Kidney epithelial cell (primary cell): Measurements from ENCODE around the gene STX1B. TPM values are rescaled to one million over a fixed set of nuclear protein-coding genes. Genes with fewer than 3 reads are reported as not detected.

Source experiments
- DNase-seq: peaks from one replicate; pipeline ENCODE4 v3.0.0-alpha.2; 2010; ENCODE audit warnings: low read depth
- H3K27me3 ChIP-seq: 2 replicates; pipeline ENCODE4 v1.6.0; 2011; ENCODE audit warnings: low read length; ENCODE audit not compliant: control insufficient read depth, insufficient read depth
- H3K36me3 ChIP-seq: 2 replicates; pipeline ENCODE4 v1.5.1; 2011; ENCODE audit warnings: low read length; ENCODE audit not compliant: control insufficient read depth, insufficient read depth
- H3K4me3 ChIP-seq: 2 replicates; pipeline ENCODE4 v1.5.1; 2011; ENCODE audit warnings: low read depth, mild to moderate bottlenecking, control low read depth, low read length
- total RNA-seq: library from RNA; depleted of rRNA; stranded (reverse); fragments of >200 nt; gene quantifications from 2 replicates; pipeline ENCODE4 v1.2.3, GENCODE V29; 2015
- TF ChIP-seq, protein P1 (sequence below): IDR thresholded peaks from 2 replicates; pipeline ENCODE4 v1.5.1; 2011; ENCODE audit warnings: mild to moderate bottlenecking, moderate library complexity, low read length, control low read depth, inconsistent platforms; ENCODE audit not compliant: insufficient read depth, poor library complexity, severe bottlenecking

The STX1B gene
- total RNA-seq, 1 donor from 2014 or later: 0.29 TPM

DNA sequence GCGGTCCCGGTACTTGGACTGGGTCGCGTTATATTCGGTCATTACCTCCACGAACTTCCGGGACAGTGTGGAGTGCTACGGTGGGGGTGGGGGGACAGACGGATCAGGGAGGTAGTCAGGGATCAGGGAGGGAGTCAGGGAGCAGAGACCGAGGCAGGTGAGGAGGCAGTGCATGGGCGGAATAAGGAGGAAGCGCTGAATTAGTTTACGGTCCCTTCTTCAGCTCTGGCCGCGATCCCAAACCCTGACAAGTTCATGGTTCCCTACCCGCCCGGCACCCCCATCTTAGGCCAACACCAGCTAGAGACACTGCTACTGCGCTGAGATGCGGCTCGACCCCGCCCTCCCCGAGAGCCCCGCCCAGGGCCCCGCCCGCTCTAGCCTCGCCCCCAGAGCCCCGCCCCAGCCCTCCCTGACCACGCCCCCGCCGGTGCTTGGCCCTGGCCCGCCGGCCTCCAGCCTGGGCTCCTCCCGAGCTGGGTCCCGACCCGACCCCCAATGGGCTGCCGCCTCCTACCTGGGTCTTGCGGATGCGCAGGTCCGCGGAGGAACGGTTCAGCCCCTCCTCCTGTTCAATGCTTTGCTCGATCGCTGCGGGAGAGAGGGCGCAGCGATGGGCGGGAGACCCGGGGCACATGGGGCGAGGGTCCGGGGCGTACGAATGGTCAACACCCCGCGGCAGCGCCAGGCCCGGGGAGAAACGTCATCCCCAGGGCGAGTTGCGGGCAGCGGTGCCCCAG lies 13.3 kb downstream of the STX1B start:
- TF ChIP-seq, protein P1, sequence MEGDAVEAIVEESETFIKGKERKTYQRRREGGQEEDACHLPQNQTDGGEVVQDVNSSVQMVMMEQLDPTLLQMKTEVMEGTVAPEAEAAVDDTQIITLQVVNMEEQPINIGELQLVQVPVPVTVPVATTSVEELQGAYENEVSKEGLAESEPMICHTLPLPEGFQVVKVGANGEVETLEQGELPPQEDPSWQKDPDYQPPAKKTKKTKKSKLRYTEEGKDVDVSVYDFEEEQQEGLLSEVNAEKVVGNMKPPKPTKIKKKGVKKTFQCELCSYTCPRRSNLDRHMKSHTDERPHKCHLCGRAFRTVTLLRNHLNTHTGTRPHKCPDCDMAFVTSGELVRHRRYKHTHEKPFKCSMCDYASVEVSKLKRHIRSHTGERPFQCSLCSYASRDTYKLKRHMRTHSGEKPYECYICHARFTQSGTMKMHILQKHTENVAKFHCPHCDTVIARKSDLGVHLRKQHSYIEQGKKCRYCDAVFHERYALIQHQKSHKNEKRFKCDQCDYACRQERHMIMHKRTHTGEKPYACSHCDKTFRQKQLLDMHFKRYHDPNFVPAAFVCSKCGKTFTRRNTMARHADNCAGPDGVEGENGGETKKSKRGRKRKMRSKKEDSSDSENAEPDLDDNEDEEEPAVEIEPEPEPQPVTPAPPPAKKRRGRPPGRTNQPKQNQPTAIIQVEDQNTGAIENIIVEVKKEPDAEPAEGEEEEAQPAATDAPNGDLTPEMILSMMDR: no peak
- no peak for DNase-seq
- Histone ChIP-seq H3K27me3 (no peaks in the 10 kb centered on the region), H3K36me3 (no peaks in the 10 kb centered on the region), H3K4me3 (peak overlapping the region; percentile 55)

DNA sequence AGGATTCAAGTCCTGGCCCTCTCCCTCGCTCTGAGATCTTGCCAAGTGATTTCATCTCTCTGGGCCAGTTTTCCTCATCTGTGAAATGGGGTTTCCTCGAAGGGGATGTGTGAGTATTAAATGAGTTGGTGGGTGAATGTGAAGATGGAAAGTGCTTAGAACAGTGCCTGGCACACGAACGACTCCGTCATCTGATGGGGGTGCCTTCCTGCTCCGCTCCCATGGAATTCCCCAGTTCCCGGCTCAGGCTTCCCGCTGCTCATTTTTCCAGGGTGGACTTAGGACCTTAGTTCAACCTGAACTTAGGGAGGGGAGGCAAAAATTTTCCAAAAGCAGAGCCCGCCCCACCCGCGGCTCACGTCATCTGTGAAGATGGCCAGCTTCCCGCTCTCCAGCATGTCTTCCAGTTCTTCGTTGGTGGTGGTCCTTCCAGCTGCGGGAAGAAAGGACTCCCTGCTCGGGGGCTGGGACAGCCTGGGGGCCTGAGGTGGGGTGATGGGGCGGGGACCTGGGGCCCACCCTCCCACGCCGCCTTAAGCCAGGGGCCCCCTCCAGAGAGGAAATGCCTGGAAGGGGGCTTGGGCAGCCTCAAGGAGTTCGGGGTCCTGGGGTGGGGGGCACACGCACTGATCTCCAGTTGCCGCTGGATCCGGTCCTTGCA lies 14.0 kb downstream of the STX1B start:
- TF ChIP-seq, protein P1: no peak
- Histone ChIP-seq H3K4me3 (peak overlapping the region; percentile 55), H3K27me3 (no peaks in the 10 kb centered on the region), H3K36me3 (no peaks in the 10 kb centered on the region)
- DNase-seq: no peak

DNA sequence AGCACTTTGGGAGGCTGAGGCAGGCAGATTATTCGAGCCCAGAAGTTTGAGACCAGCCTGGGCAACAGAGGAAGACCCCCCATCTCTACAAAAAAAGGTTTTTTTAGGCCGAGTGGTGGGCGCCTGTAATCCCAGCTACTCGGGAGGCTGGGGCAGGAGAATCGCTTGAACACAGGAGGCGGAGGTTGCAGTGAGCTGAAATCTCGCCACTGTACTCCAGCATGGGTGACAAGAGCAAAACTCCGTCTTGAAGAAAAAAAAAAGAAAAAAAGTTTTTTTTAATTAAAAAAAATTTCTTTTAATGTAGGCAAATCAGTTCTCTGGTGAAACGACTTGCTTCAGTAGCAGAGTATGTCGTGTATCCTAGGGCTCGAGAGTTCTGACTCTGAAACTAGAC lies 14.5 kb downstream of the STX1B start:
- Histone ChIP-seq H3K27me3 (no peaks in the 10 kb centered on the region), H3K36me3 (no peaks in the 10 kb centered on the region), H3K4me3 (no peak overlapping the region)
- no peak for DNase-seq
- TF ChIP-seq, protein P1: no peak

DNA sequence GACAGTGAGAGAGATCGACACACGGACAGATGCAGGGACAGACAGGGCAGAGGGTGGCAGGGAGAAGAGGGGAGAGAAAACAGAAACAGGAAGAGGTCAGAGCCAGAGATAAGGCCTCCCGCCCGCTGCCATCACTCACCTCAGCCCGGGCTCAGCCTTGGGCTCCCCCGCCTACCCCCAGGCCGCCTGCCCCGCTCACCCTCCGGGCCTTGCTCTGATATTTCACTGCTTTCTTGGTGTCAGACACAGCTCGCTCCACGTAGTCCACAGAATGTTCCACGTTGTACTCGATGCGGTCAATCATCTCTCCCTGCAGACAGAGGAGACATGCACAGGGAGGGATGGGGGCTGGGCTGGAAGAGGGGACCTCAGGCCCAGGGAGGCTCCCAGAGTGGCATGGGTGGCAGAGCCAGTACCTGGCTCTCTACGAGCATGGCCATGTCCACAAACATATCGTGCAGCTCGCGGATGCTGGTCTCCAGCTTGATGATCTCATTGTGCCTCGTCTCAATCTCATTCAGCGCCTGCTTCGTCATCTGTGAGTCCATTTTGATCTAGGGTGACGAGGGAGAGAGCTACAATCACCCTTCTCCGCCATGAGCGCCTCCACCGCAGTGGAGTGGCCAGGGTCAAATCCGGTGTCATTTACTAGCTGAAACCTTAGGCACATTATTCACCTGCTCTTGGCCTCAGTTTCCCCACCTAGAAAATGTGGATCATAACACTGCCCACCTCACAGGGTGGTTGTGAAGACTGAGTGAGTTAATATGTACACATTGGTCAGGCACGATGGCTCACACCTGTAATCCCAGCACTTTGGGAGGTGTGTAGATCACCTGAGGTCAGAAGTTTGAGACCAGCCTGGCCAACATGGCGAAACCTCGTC lies 17.3 kb downstream of the STX1B start:
- TF ChIP-seq, protein P1: no peak
- Histone ChIP-seq H3K36me3 (no peaks in the 10 kb centered on the region), H3K4me3 (no peak overlapping the region), H3K27me3 (no peaks in the 10 kb centered on the region)
- no peak for DNase-seq

DNA sequence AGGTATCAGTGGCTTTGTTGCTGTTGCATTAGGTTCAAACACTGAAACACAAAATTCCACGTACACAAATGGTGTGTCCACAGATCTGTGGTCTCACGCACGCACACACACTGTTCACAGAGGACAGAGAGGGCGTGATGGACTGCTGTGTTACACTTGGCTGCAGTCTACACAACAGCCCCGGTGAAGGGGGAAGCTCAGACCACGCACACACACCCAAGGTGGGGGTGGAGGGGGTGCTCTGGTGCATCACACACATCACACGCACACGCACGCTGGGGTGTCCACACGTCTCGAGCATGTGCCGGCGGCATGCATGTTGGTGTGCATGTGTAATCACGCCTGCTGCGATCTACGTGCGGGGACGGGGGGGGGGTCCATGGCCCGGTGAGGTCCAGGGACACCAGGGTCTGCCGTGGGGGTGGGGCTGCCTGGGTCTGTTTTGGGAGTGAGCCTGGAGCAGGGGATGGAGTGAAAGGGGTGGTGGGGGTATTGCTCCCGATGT lies 18.1 kb downstream of the STX1B start:
- no peak overlapping the region for H3K4me3 ChIP-seq
- no peak for DNase-seq
- TF ChIP-seq, protein P1: no peak
- no peaks in the 10 kb centered on the region for H3K27me3 ChIP-seq
- H3K36me3 ChIP-seq: no peaks in the 10 kb centered on the region
